ENCODE measurements around the gene PIAS4.

Gene PIAS4

GRCh38 chr19:3980353-3981251 is 26.9 kb upstream of the PIAS4 start:
- TF ChIP-seq, protein P1, sequence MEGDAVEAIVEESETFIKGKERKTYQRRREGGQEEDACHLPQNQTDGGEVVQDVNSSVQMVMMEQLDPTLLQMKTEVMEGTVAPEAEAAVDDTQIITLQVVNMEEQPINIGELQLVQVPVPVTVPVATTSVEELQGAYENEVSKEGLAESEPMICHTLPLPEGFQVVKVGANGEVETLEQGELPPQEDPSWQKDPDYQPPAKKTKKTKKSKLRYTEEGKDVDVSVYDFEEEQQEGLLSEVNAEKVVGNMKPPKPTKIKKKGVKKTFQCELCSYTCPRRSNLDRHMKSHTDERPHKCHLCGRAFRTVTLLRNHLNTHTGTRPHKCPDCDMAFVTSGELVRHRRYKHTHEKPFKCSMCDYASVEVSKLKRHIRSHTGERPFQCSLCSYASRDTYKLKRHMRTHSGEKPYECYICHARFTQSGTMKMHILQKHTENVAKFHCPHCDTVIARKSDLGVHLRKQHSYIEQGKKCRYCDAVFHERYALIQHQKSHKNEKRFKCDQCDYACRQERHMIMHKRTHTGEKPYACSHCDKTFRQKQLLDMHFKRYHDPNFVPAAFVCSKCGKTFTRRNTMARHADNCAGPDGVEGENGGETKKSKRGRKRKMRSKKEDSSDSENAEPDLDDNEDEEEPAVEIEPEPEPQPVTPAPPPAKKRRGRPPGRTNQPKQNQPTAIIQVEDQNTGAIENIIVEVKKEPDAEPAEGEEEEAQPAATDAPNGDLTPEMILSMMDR (IDR thresholded peaks at IDR 0.05), result no peak

DNA sequence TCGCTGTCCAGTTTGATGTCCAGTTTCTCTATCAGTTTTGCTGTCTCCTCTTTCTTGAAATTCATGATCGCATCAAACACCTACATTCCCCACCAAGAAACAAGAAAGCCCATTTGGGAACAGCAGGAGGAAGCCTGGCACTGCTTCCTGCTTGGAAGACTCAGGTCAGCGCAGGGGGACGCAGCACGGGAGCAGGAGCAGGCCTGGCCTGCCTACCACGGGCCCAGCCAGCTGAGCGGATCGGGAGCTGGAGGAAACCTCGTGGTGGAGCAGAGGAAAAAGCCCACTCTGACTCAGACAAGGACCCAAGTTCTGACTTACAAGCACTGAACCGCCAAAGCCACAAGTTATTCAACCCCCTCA is 26.2 kb upstream of the PIAS4 start:
- TF ChIP-seq, protein P1 (IDR thresholded peaks at IDR 0.05), result no peak

DNA sequence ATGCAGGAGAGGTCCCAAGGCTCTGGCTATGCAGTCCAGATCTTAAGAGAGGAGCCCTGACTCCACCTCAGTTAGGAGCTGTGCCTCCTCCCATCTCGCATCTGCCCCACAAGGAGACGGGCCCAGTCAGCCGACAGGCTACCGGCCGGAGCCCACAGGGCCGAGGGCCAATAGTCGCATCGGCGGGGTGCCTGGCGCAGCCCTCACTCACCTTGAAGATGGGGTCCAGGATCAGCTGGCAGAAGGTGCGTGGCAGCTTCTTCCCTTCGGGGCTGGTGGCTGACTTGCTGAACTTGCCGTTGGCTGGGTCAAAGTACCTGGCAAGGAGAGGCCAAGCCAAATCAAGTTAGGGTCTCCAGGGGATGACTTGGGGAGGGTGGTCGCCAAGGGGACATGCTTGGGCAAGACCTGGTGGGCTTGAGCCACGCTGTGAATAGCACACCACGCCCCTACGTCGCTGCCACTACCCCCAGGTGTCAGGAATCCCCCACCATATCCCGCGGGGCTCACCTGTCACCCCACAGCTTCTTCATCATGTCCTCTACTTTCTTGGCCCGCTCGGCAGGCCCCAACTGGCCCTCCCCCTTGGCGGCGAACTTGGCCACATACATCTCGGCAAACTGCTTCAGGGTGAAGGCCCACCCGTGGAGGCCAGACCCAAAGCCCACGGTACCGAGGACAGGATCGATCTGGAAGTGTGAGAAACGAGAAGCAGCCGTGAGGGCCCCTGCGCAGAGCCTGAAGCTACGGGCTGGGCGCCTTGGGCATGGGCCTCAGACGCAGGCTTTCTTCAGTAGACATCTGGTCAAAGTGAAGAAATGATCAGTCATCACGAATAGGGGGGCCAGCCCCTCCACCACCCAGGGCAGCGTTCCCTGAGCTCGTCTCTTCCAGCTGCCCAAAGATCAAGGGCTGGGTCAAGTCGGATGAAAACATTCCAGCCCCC is 25.5 kb upstream of the PIAS4 start:
- TF ChIP-seq, protein P1 (IDR thresholded peaks at IDR 0.05), result no peak

DNA sequence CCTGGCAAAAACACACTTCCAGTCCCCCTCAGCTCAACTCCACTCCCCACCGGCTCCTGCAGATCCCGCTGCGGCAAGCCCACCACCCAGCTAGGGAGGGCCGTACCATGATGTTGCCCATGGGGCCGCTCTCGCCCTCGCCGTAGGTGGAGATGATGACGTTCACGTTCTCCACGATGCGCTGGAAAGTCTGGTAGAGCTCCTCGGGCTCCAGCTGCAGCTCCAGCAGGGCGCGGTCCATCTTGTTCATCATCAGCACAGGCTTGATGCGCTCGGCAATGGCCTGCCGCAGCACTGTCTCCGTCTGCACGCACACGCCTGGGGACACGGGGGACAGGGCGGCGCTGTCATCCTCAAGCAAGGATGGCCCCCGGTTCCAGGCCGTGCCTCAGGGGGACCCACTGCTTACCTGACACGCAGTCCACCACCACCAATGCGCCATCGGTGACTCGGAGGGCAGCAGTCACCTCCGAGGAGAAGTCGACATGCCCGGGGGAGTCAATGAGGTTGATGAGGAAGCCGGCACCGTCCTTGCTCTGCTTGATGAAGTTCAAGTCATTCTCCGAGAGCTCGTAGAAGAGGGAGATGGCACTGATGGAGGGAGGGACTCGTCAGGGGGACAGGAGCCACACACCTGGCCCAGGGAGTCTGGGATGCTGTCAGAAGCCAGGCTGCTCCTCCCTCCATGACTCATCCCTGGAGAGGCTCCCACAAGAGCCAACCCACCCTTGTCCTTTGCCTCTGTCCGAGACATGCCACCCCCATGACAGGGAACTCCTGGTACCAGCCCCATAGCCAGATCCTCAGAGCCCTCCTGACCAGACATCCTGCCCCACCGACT is 24.6 kb upstream of the PIAS4 start:
- TF ChIP-seq, protein P1 (IDR thresholded peaks at IDR 0.05), result no peak

DNA sequence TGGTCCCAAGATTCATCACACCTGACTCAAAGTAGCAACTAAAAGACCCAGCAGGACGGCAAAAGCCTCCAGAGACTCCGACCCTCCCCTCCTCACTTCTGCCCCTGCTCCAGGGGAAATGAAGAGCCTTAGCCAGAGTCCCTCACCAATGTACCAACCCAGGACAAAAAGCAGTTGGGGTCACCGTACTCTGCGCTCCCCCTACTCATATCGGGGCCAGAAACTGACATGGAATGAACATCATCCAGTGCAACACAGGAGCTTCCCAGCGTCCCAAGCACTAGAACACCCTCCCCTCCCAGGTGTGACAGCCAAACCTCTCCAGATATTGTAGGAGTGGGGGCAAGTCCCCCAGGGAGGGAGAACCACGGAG is 24.0 kb upstream of the PIAS4 start:
- TF ChIP-seq, protein P1 (IDR thresholded peaks at IDR 0.05), result no peak

DNA sequence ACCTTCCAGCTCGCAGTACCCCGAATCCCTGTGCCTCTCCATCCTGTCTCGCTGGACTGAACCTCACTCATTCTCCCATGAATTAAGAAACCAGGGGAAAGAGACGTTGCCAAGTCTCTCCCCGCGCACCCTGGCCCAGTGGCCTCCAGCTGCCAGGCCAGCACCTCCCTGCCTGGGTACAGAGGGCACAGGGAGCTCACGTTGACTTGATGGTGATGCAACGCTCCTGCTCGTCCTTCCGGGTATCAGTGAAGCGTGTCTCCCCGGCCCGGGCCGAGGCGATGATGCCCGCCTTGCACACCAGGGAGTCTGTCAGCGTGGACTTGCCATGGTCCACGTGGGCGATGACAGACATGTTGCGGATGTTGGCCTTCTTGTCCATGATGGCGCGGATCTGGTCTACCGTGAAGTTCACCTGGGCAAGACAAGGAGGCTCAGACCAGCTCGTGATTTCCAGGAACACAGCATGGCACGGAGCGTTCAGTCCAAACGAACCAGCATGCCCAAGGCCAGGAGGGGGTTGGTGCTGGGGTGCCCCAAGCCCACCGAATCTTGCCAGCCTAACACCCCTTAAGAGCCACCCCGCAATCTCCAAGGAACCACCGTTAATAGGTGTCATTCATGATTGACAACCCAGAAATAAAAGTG is 23.5 kb upstream of the PIAS4 start:
- TF ChIP-seq, protein P1 (IDR thresholded peaks at IDR 0.05), result no peak

- TF ChIP-seq, protein P1 (IDR thresholded peaks at IDR 0.05), result no peak
Observed at GRCh38 chr19:3984584-3984907, 23.0 kb upstream of the PIAS4 start.

Data from LNCAP (cell line).